ENCODE results near the gene BTBD10. TPM values are rescaled to one million over a fixed set of nuclear protein-coding genes. Genes with fewer than 3 reads are reported as not detected.
A peak's percentile ranks its signal among the peaks of the same experiment; 100 is the strongest.

BTBD10 gene
- polyA plus RNA-seq: 22.6 TPM
- long read RNA-seq, donor 1, partial matches to known transcripts: 0 of 3 reads
- long read RNA-seq, donor 1, other reads (novel, unspliced or antisense): 0 of 3 reads
- long read RNA-seq, donor 2, partial matches to known transcripts: 0 of 3 reads
- long read RNA-seq, donor 2, other reads (novel, unspliced or antisense): 0 of 3 reads
- long read RNA-seq, donor 3: 0 reads
- long read RNA-seq, donor 4: 0 reads
- long read RNA-seq, donor 5, transcript BTBD10-208 (8 exons, 1,662 nt): major isoform, 6 of 12 reads
- long read RNA-seq, donor 5, transcript BTBD10-201 (9 exons, 2,504 nt): major isoform, 6 of 12 reads
- long read RNA-seq, donor 5, partial matches to known transcripts: 0 of 12 reads
- long read RNA-seq, donor 5, other reads (novel, unspliced or antisense): 0 of 12 reads
- long read RNA-seq, donor 6, transcript BTBD10-208 (8 exons, 1,662 nt): major isoform, 6 of 9 reads
- long read RNA-seq, donor 6, partial matches to known transcripts: 0 of 9 reads
- long read RNA-seq, donor 6, other reads (novel, unspliced or antisense): 0 of 9 reads
- long read RNA-seq, donor 7, partial matches to known transcripts: 0 of 1 reads
- long read RNA-seq, donor 7, other reads (novel, unspliced or antisense): 0 of 1 reads
- long read RNA-seq, donor 8: 0 reads
- long read RNA-seq, donor 9, transcript BTBD10-208 (8 exons, 1,662 nt): major isoform, 6 of 9 reads
- long read RNA-seq, donor 9, partial matches to known transcripts: 0 of 9 reads
- long read RNA-seq, donor 9, other reads (novel, unspliced or antisense): 0 of 9 reads
- long read RNA-seq, donor 10, transcript BTBD10-208 (8 exons, 1,662 nt): major isoform, 5 of 10 reads
- long read RNA-seq, donor 10, transcript BTBD10-201 (9 exons, 2,504 nt): major isoform, 5 of 10 reads
- long read RNA-seq, donor 10, partial matches to known transcripts: 0 of 10 reads
- long read RNA-seq, donor 10, other reads (novel, unspliced or antisense): 0 of 10 reads
- long read RNA-seq, donor 11, partial matches to known transcripts: 0 of 4 reads
- long read RNA-seq, donor 11, other reads (novel, unspliced or antisense): 0 of 4 reads

GRCh38 chr11:13462901-13463778 is at the start of gene BTBD10:
Gene BTBD10, minus strand, starts transcription at chr11:13463222. Its CDS starts 18,098 bp downstream, at chr11:13445124.
- peak; percentile 97 to 98 for DNase-seq
- no peaks in the 10 kb centered on the region for H3K27me3 ChIP-seq (ENCODE audit: control insufficient read depth, insufficient read depth, low read length)
- peaks cover 5% of the 10 kb centered on the region for H3K4me1 ChIP-seq (ENCODE audit: control insufficient read depth, insufficient read depth, low read length)
- WGBS (ENCODE audit: insufficient coverage, low lambda C conversion rate): no CpG with 5 or more reads among the region's 71 CpGs
- peak within 1 kb of the TSS; percentile 94 for H3K27ac ChIP-seq (ENCODE audit: low read length)
- peaks cover 3% of the 10 kb centered on the region for H3K36me3 ChIP-seq (ENCODE audit: control insufficient read depth, insufficient read depth, low read length)
- H3K9me3 ChIP-seq (ENCODE audit: control insufficient read depth, low read depth, low read length): no peaks in the 10 kb centered on the region
- peak within 1 kb of the TSS; percentile 98 for H3K4me3 ChIP-seq (ENCODE audit: low read length)

- WGBS (ENCODE audit: insufficient coverage, low lambda C conversion rate): no CpG with 5 or more reads among the region's 1 CpG
- peak in 1 of 2 donors; percentile 10 for DNase-seq
- Histone ChIP-seq H3K36me3 (ENCODE audit: control insufficient read depth, insufficient read depth, low read length) (no peaks in the 10 kb centered on the region), H3K9me3 (ENCODE audit: control insufficient read depth, low read depth, low read length) (no peaks in the 10 kb centered on the region), H3K27ac (ENCODE audit: low read length) (no peak overlapping the region), H3K4me1 (ENCODE audit: control insufficient read depth, insufficient read depth, low read length) (no peaks in the 10 kb centered on the region), H3K4me3 (ENCODE audit: low read length) (no peak overlapping the region), H3K27me3 (ENCODE audit: control insufficient read depth, insufficient read depth, low read length) (peaks cover 2% of the 10 kb centered on the region)
Measured at GRCh38 chr11:13503393-13503792, 40.4 kb upstream of the BTBD10 start.

GRCh38 chr11:13502492-13502891 is 39.5 kb upstream of the BTBD10 start:
- no CpG with 5 or more reads among the region's 1 CpG for WGBS (ENCODE audit: insufficient coverage, low lambda C conversion rate)
- Histone ChIP-seq H3K4me3 (ENCODE audit: low read length) (no peak overlapping the region), H3K9me3 (ENCODE audit: control insufficient read depth, low read depth, low read length) (no peaks in the 10 kb centered on the region), H3K27ac (ENCODE audit: low read length) (no peak overlapping the region), H3K36me3 (ENCODE audit: control insufficient read depth, insufficient read depth, low read length) (no peaks in the 10 kb centered on the region), H3K27me3 (ENCODE audit: control insufficient read depth, insufficient read depth, low read length) (peaks cover 2% of the 10 kb centered on the region), H3K4me1 (ENCODE audit: control insufficient read depth, insufficient read depth, low read length) (no peaks in the 10 kb centered on the region)
- DNase-seq: no peak

- H3K9me3 ChIP-seq (ENCODE audit: control insufficient read depth, low read depth, low read length): no peaks in the 10 kb centered on the region
- DNase-seq: no peak
- H3K36me3 ChIP-seq (ENCODE audit: control insufficient read depth, insufficient read depth, low read length): no peaks in the 10 kb centered on the region
- H3K4me1 ChIP-seq (ENCODE audit: control insufficient read depth, insufficient read depth, low read length): no peaks in the 10 kb centered on the region
- no peak within 1 kb of the TSS for H3K27ac ChIP-seq (ENCODE audit: low read length)
- H3K4me3 ChIP-seq (ENCODE audit: low read length): no peak within 1 kb of the TSS
- no peaks in the 10 kb centered on the region for H3K27me3 ChIP-seq (ENCODE audit: control insufficient read depth, insufficient read depth, low read length)
- WGBS (ENCODE audit: insufficient coverage, low lambda C conversion rate): 100% methylated on average over 1 of the region's 3 CpGs
Measured at GRCh38 chr11:13495929-13496328, 32.9 kb upstream of the BTBD10 start, which contains the start of gene PTH. Gene PTH, minus strand, starts transcription at chr11:13495997. Its CDS starts 3,142 bp downstream, at chr11:13492855.

- DNase-seq: no peak
- 80% methylated on average over 1 of the region's 3 CpGs for WGBS (ENCODE audit: insufficient coverage, low lambda C conversion rate)
- Histone ChIP-seq H3K27me3 (ENCODE audit: control insufficient read depth, insufficient read depth, low read length) (peaks cover 5% of the 10 kb centered on the region), H3K4me3 (ENCODE audit: low read length) (no peak overlapping the region), H3K9me3 (ENCODE audit: control insufficient read depth, low read depth, low read length) (no peaks in the 10 kb centered on the region), H3K4me1 (ENCODE audit: control insufficient read depth, insufficient read depth, low read length) (no peaks in the 10 kb centered on the region), H3K36me3 (ENCODE audit: control insufficient read depth, insufficient read depth, low read length) (no peaks in the 10 kb centered on the region), H3K27ac (ENCODE audit: low read length) (no peak overlapping the region)
Measured at GRCh38 chr11:13494051-13494450, 31.0 kb upstream of the BTBD10 start.

- Histone ChIP-seq H3K4me3 (ENCODE audit: low read length) (peak overlapping the region; percentile 32), H3K27me3 (ENCODE audit: control insufficient read depth, insufficient read depth, low read length) (peaks cover 5% of the 10 kb centered on the region), H3K9me3 (ENCODE audit: control insufficient read depth, low read depth, low read length) (peaks cover 5% of the 10 kb centered on the region), H3K27ac (ENCODE audit: low read length) (no peak overlapping the region), H3K36me3 (ENCODE audit: control insufficient read depth, insufficient read depth, low read length) (no peaks in the 10 kb centered on the region), H3K4me1 (ENCODE audit: control insufficient read depth, insufficient read depth, low read length) (no peaks in the 10 kb centered on the region)
- WGBS (ENCODE audit: insufficient coverage, low lambda C conversion rate): no CpG with 5 or more reads among the region's 5 CpGs
- DNase-seq: peak in 1 of 2 donors; percentile 6
Measured at GRCh38 chr11:13487661-13488030, 24.6 kb upstream of the BTBD10 start.

- Histone ChIP-seq H3K27ac (ENCODE audit: low read length) (no peak overlapping the region), H3K36me3 (ENCODE audit: control insufficient read depth, insufficient read depth, low read length) (no peaks in the 10 kb centered on the region), H3K27me3 (ENCODE audit: control insufficient read depth, insufficient read depth, low read length) (peaks cover 5% of the 10 kb centered on the region), H3K9me3 (ENCODE audit: control insufficient read depth, low read depth, low read length) (peaks cover 5% of the 10 kb centered on the region), H3K4me3 (ENCODE audit: low read length) (peak overlapping the region; percentile 32), H3K4me1 (ENCODE audit: control insufficient read depth, insufficient read depth, low read length) (no peaks in the 10 kb centered on the region)
- peak in 1 of 2 donors; percentile 32 for DNase-seq
- WGBS (ENCODE audit: insufficient coverage, low lambda C conversion rate): 51% methylated on average over 6 of the region's 26 CpGs
Measured at GRCh38 chr11:13486926-13487660, 24.1 kb upstream of the BTBD10 start.

- no peaks in the 10 kb centered on the region for H3K36me3 ChIP-seq (ENCODE audit: control insufficient read depth, insufficient read depth, low read length)
- no peaks in the 10 kb centered on the region for H3K4me1 ChIP-seq (ENCODE audit: control insufficient read depth, insufficient read depth, low read length)
- H3K9me3 ChIP-seq (ENCODE audit: control insufficient read depth, low read depth, low read length): no peaks in the 10 kb centered on the region
- no peak for DNase-seq
- no peak overlapping the region for H3K27ac ChIP-seq (ENCODE audit: low read length)
- no CpG with 5 or more reads among the region's 9 CpGs for WGBS (ENCODE audit: insufficient coverage, low lambda C conversion rate)
- H3K4me3 ChIP-seq (ENCODE audit: low read length): no peak overlapping the region
- peaks cover 4% of the 10 kb centered on the region for H3K27me3 ChIP-seq (ENCODE audit: control insufficient read depth, insufficient read depth, low read length)
Measured at GRCh38 chr11:13480198-13480597, 17.2 kb upstream of the BTBD10 start.

- WGBS (ENCODE audit: insufficient coverage, low lambda C conversion rate): 100% methylated on average over 1 of the region's 3 CpGs
- no peak overlapping the region for H3K27ac ChIP-seq (ENCODE audit: low read length)
Measured at GRCh38 chr11:13479688-13480087, 16.7 kb upstream of the BTBD10 start.

More at GRCh38 chr11:13479688-13480087, 16.7 kb upstream of the BTBD10 start:
- Histone ChIP-seq H3K4me3 (ENCODE audit: low read length) (no peak overlapping the region), H3K27me3 (ENCODE audit: control insufficient read depth, insufficient read depth, low read length) (peaks cover 4% of the 10 kb centered on the region), H3K9me3 (ENCODE audit: control insufficient read depth, low read depth, low read length) (no peaks in the 10 kb centered on the region), H3K36me3 (ENCODE audit: control insufficient read depth, insufficient read depth, low read length) (no peaks in the 10 kb centered on the region), H3K4me1 (ENCODE audit: control insufficient read depth, insufficient read depth, low read length) (no peaks in the 10 kb centered on the region)
- no peak for DNase-seq

Data from large intestine (tissue), 12 donors.